Choroid plexus epithelial cell (primary cell): ENCODE data around the gene TFAP2E.

Source experiments
- DNase-seq: peaks from one replicate; pipeline ENCODE4 v3.0.0-alpha.2; 2010; ENCODE audit warnings: low read depth
- H3K4me3 ChIP-seq: 2 replicates; pipeline ENCODE4 v1.5.1; 2011; ENCODE audit warnings: low read depth, mild to moderate bottlenecking, control low read depth, low read length, moderate library complexity
- CTCF ChIP-seq: conservative IDR thresholded peaks from 2 replicates; pipeline ENCODE4 v1.5.1; 2011; ENCODE audit warnings: low read depth, mild to moderate bottlenecking, control low read depth, inconsistent platforms, low read length, moderate library complexity

The TFAP2E gene

GRCh38 chr1:35561297-35561971, 11.7 kb upstream of the TFAP2E start:
- H3K4me3 ChIP-seq = no peak overlapping the region
- no peak for DNase-seq
- TF ChIP-seq CTCF = no peak

GRCh38 chr1:35561972-35562680, 11.0 kb upstream of the TFAP2E start:
- no peak for DNase-seq
- no peak overlapping the region for H3K4me3 ChIP-seq
- TF ChIP-seq CTCF = no peak

- DNase-seq = no peak
- H3K4me3 ChIP-seq = no peak overlapping the region
- no peak for TF ChIP-seq CTCF
These were observed 9.9 kb upstream of the TFAP2E start for GRCh38 chr1:35563166-35563565.

- DNase-seq = peak; percentile 87
- peak; percentile 87 for TF ChIP-seq CTCF
- H3K4me3 ChIP-seq = no peak overlapping the region
These were observed 8.9 kb upstream of the TFAP2E start for GRCh38 chr1:35564037-35564883.

GRCh38 chr1:35564884-35565741, 8.0 kb upstream of the TFAP2E start:
- TF ChIP-seq CTCF = no peak
- DNase-seq = no peak

GRCh38 chr1:35565742-35566133, 7.4 kb upstream of the TFAP2E start:
- no peak for DNase-seq
- no peak overlapping the region for H3K4me3 ChIP-seq
- TF ChIP-seq CTCF = no peak

More at GRCh38 chr1:35564884-35565741, 8.0 kb upstream of the TFAP2E start:
- no peak overlapping the region for H3K4me3 ChIP-seq
